OCI-LY1 (cell line): Measurements from ENCODE around the gene MECR.

Experiments
- H2AFZ ChIP-seq: fragments of 200-600 bp; sonication (generic), shearing (Covaris generic); 2 replicates; pipeline ENCODE4 v1.6.0; 2014; ENCODE audit warnings: antibody characterized with exemption, mild to moderate bottlenecking, low read length
- H3F3A ChIP-seq: fragments of 200-600 bp; sonication (generic), shearing (Covaris generic); 2 replicates; pipeline ENCODE4 v1.6.0; 2014; ENCODE audit warnings: mild to moderate bottlenecking, antibody characterized with exemption, low read length, moderate library complexity; ENCODE audit not compliant: insufficient read depth
- H3K27ac ChIP-seq: fragments of 200-600 bp; sonication (generic); 2 replicates; pipeline ENCODE4 v1.5.1; 2014; ENCODE audit warnings: low read length, mixed run types, mild to moderate bottlenecking, low read depth; ENCODE audit not compliant: poor library complexity, severe bottlenecking
- H3K27me3 ChIP-seq: fragments of 200-600 bp; sonication (generic); 2 replicates; pipeline ENCODE4 v1.6.0; 2014; ENCODE audit warnings: antibody characterized with exemption, mild to moderate bottlenecking, low read length, moderate library complexity; ENCODE audit not compliant: insufficient read depth
- H3K36me3 ChIP-seq: fragments of 200-600 bp; sonication (generic); 2 replicates; pipeline ENCODE4 v1.6.1; 2014; ENCODE audit warnings: mild to moderate bottlenecking, antibody characterized with exemption, low read length, moderate library complexity, mixed read lengths; ENCODE audit not compliant: insufficient read depth
- H3K4me1 ChIP-seq: fragments of 200-600 bp; sonication (generic); 2 replicates; pipeline ENCODE4 v1.5.1; 2014; ENCODE audit warnings: mild to moderate bottlenecking, low read length, moderate library complexity; ENCODE audit not compliant: insufficient read depth, severe bottlenecking
- H3K4me2 ChIP-seq: fragments of 200-600 bp; sonication (generic), shearing (Covaris generic); 2 replicates; pipeline ENCODE4 v1.6.1; 2014; ENCODE audit warnings: low read length
- H3K4me3 ChIP-seq: fragments of 200-600 bp; sonication (generic); 2 replicates; pipeline ENCODE4 v1.5.1; 2014; ENCODE audit warnings: low read length, low read depth, mild to moderate bottlenecking, mixed read lengths; ENCODE audit not compliant: poor library complexity, severe bottlenecking
- H3K79me2 ChIP-seq: fragments of 200-600 bp; shearing (Covaris generic); 2 replicates; pipeline ENCODE4 v1.6.1; 2016; ENCODE audit warnings: mixed run types, low read length, mixed read lengths; ENCODE audit not compliant: insufficient read depth
- H3K9ac ChIP-seq: fragments of 200-600 bp; sonication (generic), shearing (Covaris generic); 2 replicates; pipeline ENCODE4 v1.6.1; 2014; ENCODE audit warnings: mild to moderate bottlenecking, low read length, mixed read lengths
- H3K9me2 ChIP-seq: fragments of 200-600 bp; sonication (generic), shearing (Covaris generic); 2 replicates; pipeline ENCODE4 v1.6.1; 2014; ENCODE audit warnings: low read depth, mild to moderate bottlenecking, low read length, mixed read lengths
- H3K9me3 ChIP-seq: fragments of 200-600 bp; shearing (Covaris generic); 2 replicates; pipeline ENCODE4 v1.6.1; 2014; ENCODE audit warnings: low read length, mixed read lengths
- H4K20me1 ChIP-seq: fragments of 200-600 bp; sonication (generic), shearing (Covaris generic); 2 replicates; pipeline ENCODE4 v1.6.0; 2016; ENCODE audit warnings: mild to moderate bottlenecking, low read length; ENCODE audit not compliant: insufficient read depth
- CTCF ChIP-seq: fragments of 200-600 bp; sonication (generic), shearing (Covaris generic); IDR thresholded peaks from 2 replicates; pipeline ENCODE4 v1.5.1; 2017; ENCODE audit warnings: mild to moderate bottlenecking, antibody characterized with exemption, low read length, moderate library complexity, mixed read lengths
- EZH2 ChIP-seq: fragments of 200-600 bp; sonication (generic), shearing (Covaris generic); IDR thresholded peaks from 2 replicates; pipeline ENCODE4 v1.8.0; 2017; ENCODE audit warnings: borderline replicate concordance, mixed run types, mild to moderate bottlenecking, antibody characterized with exemption, low read length, moderate library complexity, mixed read lengths

Gene MECR

DNA sequence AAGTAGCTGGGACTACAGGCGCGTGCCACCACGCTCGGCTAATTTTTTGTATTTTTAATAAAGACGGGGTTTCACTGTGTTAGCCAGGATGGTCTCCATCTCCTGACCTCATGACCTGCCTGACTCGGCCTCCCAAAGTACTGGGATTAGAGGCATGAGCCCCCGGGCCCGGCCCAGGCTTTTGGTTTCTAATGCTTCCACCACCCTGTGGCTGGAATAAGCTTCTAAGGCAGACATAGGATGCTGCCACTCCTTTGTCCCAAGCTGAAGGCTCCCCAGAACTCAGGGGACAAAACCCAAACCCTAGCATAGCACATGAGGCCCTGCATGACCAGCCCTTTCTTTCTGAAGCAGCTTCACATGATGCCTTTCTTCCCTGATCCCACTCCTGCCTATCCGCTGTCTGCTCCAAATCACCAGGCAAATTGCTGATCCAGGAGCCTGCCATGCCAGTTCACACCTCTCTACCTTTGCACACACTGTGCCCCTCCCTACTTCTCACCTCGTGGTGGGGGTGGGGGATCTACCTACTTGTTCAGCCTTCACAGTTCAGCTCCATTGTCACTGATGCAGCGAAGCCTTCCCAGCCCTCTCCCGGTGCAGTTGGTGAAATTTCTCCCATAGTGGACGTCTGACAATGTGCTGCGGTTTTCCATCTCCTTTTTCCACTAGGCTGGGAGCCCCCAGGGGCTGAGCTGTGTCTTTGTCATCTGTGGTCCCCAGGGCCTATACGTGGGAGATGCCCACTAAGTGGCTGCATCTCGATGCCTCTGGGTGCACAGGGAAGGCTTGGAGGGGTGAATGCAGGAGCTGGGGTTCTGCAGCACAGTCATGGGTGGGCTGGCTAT is 12.5 kb upstream of the MECR start:
- Histone ChIP-seq H3K9ac (no peak overlapping the region), H3K36me3 (no peaks in the 10 kb centered on the region), H3K4me3 (no peak overlapping the region), H3K4me1 (no peaks in the 10 kb centered on the region), H3F3A (no peaks in the 10 kb centered on the region), H4K20me1 (no peaks in the 10 kb centered on the region), H3K79me2 (no peaks in the 10 kb centered on the region), H3K9me3 (no peaks in the 10 kb centered on the region), H3K9me2 (no peaks in the 10 kb centered on the region), H3K27ac (no peak overlapping the region), H3K27me3 (no peaks in the 10 kb centered on the region), H2AFZ (no peak overlapping the region), H3K4me2 (no peak overlapping the region)
- TF ChIP-seq CTCF (no peak), EZH2 (no peak)

DNA sequence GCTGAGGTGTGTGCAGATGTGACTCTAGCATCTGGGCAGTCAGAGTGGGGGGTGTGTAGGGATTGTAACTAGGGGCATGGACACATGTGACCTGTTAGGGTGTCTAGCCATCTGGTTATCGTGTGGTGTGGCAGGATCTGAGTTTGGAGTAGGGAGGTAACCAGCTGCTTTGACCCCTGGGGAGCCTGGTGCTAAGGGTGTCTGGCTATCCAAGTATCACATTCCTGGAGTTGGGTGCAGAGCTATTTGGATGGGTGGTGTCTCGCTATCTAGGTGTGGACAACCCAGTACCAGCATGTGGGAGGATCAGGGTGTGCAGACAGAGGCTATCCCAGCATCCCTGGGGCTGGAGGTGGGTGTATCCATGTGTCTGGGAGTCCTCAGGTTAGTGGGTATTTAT is 10.3 kb upstream of the MECR start:
- no peaks in the 10 kb centered on the region for H3K27me3 ChIP-seq
- TF ChIP-seq EZH2 (no peak), CTCF (no peak)
- no peak overlapping the region for H3K4me2 ChIP-seq
- H3K9me2 ChIP-seq = no peaks in the 10 kb centered on the region
- H3K9ac ChIP-seq = no peak overlapping the region
- no peak overlapping the region for H3K27ac ChIP-seq
- no peaks in the 10 kb centered on the region for H3F3A ChIP-seq
- no peaks in the 10 kb centered on the region for H4K20me1 ChIP-seq
- H3K9me3 ChIP-seq = no peaks in the 10 kb centered on the region
- peaks cover 12% of the 10 kb centered on the region for H3K4me1 ChIP-seq
- H3K4me3 ChIP-seq = no peak overlapping the region
- H2AFZ ChIP-seq = no peak overlapping the region
- H3K36me3 ChIP-seq = no peaks in the 10 kb centered on the region
- H3K79me2 ChIP-seq = no peaks in the 10 kb centered on the region

- H3K9me3 ChIP-seq = no peaks in the 10 kb centered on the region
- no peaks in the 10 kb centered on the region for H3K79me2 ChIP-seq
- H3K4me2 ChIP-seq = no peak overlapping the region
- no peaks in the 10 kb centered on the region for H3K9me2 ChIP-seq
- no peak overlapping the region for H3K9ac ChIP-seq
- H3K36me3 ChIP-seq = no peaks in the 10 kb centered on the region
- H2AFZ ChIP-seq = no peak overlapping the region
- TF ChIP-seq EZH2 = no peak
- peak; percentile 33; the same call in 1 of the 2 replicates for TF ChIP-seq CTCF
- H3K27ac ChIP-seq = no peak overlapping the region
- no peaks in the 10 kb centered on the region for H3F3A ChIP-seq
- H4K20me1 ChIP-seq = no peaks in the 10 kb centered on the region
- peaks cover 15% of the 10 kb centered on the region for H3K4me1 ChIP-seq
- no peaks in the 10 kb centered on the region for H3K27me3 ChIP-seq
- H3K4me3 ChIP-seq = no peak overlapping the region
Observed at GRCh38 chr1:29240400-29240837, 9.7 kb upstream of the MECR start.
